Calu3 (cell line): ENCODE data around the gene CEP192. TPM values are rescaled to one million over a fixed set of nuclear protein-coding genes. Genes with fewer than 3 reads are reported as not detected.

Experiments used
- BruUV-seq: library from RNA; stranded (reverse); fragments of 400-500 nt; replicated peaks from 2 replicates; lab custom pipeline; 2021; lab: Mats Ljungman, UMichigan
- CTCF ChIA-PET: fragments of 300-600 bp; sonication (Branson Sonifier 250); formaldehyde crosslinking; loops from one replicate; lab custom pipeline; 2022; ENCODE audit warnings: antibody characterized with exemption; lab: Charles Lee
- DNase-seq: peaks from one replicate; pipeline ENCODE4 v3.0.0; 2022
- H3K27ac Mint-ChIP-seq: one replicate; pipeline ENCODE4 v1.8.0; 2022; ENCODE audit warnings: mixed read lengths; ENCODE audit not compliant: unreplicated experiment
- H3K27me3 Mint-ChIP-seq: one replicate; pipeline ENCODE4 v1.8.0; 2022; ENCODE audit warnings: mixed read lengths; ENCODE audit not compliant: unreplicated experiment
- H3K36me3 Mint-ChIP-seq: one replicate; pipeline ENCODE4 v1.8.0; 2022; ENCODE audit warnings: mild to moderate bottlenecking, moderate library complexity, mixed read lengths; ENCODE audit not compliant: insufficient read depth, unreplicated experiment
- H3K4me1 Mint-ChIP-seq: one replicate; pipeline ENCODE4 v1.8.0; 2022; ENCODE audit warnings: mild to moderate bottlenecking, low read depth, mixed read lengths; ENCODE audit not compliant: unreplicated experiment
- H3K4me3 Mint-ChIP-seq: one replicate; pipeline ENCODE4 v1.8.0; 2022; ENCODE audit warnings: mild to moderate bottlenecking, low read depth, moderate library complexity, mixed read lengths; ENCODE audit not compliant: unreplicated experiment
- H3K9me3 Mint-ChIP-seq: one replicate; pipeline ENCODE4 v1.8.0; 2022; ENCODE audit warnings: low read depth, mixed read lengths; ENCODE audit not compliant: unreplicated experiment
- intact Hi-C: fragments of 100-400 bp; cut with micrococcal nuclease; formaldehyde crosslinking; loops from one replicate; pipeline ENCODE4 v1.10.0; 2022; ENCODE audit not compliant: unreplicated experiment
- total RNA-seq: library from RNA; stranded (reverse); gene quantifications from 2 replicates; pipeline ENCODE4 v1.2.3, GENCODE V29; 2022
- TF ChIP-seq, protein P1 (sequence below): fragments of 200-600 bp; IDR thresholded peaks from one replicate; pipeline ENCODE4 v1.8.0; 2022; ENCODE audit warnings: antibody characterized with exemption; ENCODE audit not compliant: unreplicated experiment

CEP192 gene
- total RNA-seq, 1 experiment from 2014 or later = 39.2 TPM

DNA sequence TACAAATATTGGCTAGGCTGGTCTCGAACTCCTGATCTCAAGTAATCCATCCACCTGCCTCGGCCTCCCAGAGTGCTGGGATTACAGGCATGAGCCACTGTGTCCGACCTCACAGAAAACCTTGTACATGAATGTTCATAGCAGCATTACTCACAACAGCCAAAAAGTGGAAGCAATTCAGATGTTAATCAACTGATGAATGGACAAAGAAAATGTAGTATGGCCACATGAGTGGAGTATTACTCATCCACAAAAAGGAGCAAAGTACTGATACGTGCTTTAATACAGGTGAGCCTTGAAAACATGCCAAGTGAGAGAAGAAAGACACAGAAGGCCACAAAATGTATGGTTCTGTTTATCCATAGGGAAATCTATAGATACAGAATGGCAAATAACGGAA lies 20.6 kb downstream of the CEP192 start:
- no peak for DNase-seq
- Mint-ChIP-seq H3K27me3 (no peaks in the 10 kb centered on the region), H3K9me3 (no peaks in the 10 kb centered on the region), H3K36me3 (peaks cover 23% of the 10 kb centered on the region), H3K27ac (no peak overlapping the region), H3K4me1 (peaks cover 7% of the 10 kb centered on the region), H3K4me3 (no peak overlapping the region)
- TF ChIP-seq, protein P1, sequence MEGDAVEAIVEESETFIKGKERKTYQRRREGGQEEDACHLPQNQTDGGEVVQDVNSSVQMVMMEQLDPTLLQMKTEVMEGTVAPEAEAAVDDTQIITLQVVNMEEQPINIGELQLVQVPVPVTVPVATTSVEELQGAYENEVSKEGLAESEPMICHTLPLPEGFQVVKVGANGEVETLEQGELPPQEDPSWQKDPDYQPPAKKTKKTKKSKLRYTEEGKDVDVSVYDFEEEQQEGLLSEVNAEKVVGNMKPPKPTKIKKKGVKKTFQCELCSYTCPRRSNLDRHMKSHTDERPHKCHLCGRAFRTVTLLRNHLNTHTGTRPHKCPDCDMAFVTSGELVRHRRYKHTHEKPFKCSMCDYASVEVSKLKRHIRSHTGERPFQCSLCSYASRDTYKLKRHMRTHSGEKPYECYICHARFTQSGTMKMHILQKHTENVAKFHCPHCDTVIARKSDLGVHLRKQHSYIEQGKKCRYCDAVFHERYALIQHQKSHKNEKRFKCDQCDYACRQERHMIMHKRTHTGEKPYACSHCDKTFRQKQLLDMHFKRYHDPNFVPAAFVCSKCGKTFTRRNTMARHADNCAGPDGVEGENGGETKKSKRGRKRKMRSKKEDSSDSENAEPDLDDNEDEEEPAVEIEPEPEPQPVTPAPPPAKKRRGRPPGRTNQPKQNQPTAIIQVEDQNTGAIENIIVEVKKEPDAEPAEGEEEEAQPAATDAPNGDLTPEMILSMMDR = no peak
- intact Hi-C loops = no loop called here
- no TSS peak for BruUV-seq
- CTCF ChIA-PET = no interaction called here

DNA sequence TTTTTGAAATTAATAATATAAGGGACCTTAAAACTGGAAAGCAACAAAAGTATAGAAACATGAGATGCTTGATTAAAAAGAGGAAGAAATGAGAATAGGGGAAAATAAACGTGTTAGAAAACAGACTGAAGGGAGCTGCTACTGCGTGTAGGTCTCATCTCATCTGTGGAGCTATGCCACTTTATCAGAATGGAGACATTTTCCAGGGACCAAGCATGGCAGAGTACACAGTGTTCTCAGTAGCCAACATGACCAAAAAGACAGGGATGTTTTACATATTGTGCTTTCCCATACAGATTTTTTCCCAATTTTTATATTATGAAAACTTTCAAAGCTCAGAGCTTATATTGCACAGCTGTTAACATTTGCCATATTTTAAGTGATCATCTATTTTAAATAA lies 23.1 kb downstream of the CEP192 start:
- TF ChIP-seq, protein P1 = no peak
- no peaks in the 10 kb centered on the region for H3K9me3 Mint-ChIP-seq
- DNase-seq = no peak
- intact Hi-C loops = no loop called here
- CTCF ChIA-PET = no interaction called here
- H3K4me3 Mint-ChIP-seq = no peak overlapping the region
- H3K36me3 Mint-ChIP-seq = peaks cover 21% of the 10 kb centered on the region
- H3K4me1 Mint-ChIP-seq = peaks cover 15% of the 10 kb centered on the region
- BruUV-seq = no TSS peak
- H3K27me3 Mint-ChIP-seq = no peaks in the 10 kb centered on the region
- H3K27ac Mint-ChIP-seq = no peak overlapping the region

DNA sequence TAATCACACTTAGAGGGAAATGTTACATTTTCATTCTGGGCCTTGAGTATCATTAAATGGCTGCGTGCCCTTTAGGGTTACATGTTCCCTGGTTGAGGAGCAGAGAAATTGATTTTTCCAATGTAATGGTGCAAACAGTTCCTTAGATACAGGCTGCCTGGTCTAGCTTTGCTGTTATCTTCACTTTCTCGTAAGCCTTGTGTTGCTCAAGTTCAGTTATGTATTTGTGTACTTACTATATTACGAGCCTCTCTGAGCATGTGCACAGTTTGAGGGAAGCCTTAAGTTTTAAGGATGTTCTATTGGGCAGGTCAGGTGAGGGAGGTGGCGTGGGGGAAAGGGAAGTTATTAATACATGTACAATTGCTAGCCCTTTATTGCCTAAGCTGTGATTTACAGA lies 23.7 kb downstream of the CEP192 start:
- CTCF ChIA-PET = no interaction called here
- no TSS peak for BruUV-seq
- TF ChIP-seq, protein P1 = no peak
- Mint-ChIP-seq H3K9me3 (no peaks in the 10 kb centered on the region), H3K4me1 (peaks cover 15% of the 10 kb centered on the region), H3K27me3 (no peaks in the 10 kb centered on the region), H3K27ac (no peak overlapping the region), H3K36me3 (peaks cover 15% of the 10 kb centered on the region), H3K4me3 (no peak overlapping the region)
- no peak for DNase-seq
- intact Hi-C loops = no loop called here

DNA sequence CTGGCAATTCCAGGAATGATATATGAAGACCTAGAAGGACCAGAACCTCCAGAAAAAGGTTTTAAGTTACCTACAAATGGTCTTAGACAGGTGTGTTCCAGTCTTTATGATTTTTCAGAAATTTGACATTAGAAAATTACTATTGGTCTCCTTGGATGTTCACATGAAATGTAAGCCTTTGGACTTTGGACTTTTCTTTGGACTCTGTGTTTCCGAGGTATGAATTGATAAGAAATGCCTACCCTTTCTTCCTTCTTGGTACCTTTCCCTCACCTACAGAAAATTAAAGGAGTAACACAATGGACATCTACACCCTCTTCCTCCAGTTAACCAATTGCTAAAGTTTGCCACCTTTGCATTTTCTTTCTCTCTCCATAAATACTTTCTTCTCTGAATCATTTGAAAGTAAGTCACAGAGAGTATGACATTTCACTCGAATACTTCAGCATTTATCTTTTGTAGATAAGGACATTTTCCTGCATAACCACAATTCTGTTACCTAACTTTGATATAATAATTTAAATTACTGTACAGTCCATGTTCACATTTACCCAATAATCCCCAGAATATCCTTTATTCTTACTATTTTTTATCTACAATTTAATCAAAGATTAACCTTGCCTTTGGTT lies 26.2 kb downstream of the CEP192 start:
- no peak overlapping the region for H3K4me3 Mint-ChIP-seq
- BruUV-seq = no TSS peak
- H3K36me3 Mint-ChIP-seq = peaks cover 13% of the 10 kb centered on the region
- H3K9me3 Mint-ChIP-seq = no peaks in the 10 kb centered on the region
- CTCF ChIA-PET = no interaction called here
- no peak for DNase-seq
- no peak overlapping the region for H3K27ac Mint-ChIP-seq
- intact Hi-C loops = no loop called here
- H3K4me1 Mint-ChIP-seq = peaks cover 15% of the 10 kb centered on the region
- no peaks in the 10 kb centered on the region for H3K27me3 Mint-ChIP-seq
- TF ChIP-seq, protein P1 = no peak
